ENCODE measurements around the gene MTF2.
"Not testable (repeated sequence)": the region's sequence is repeated elsewhere in the genome, so short reads cannot be mapped to it uniquely, and the experiment has no call there.

MTF2 gene

DNA sequence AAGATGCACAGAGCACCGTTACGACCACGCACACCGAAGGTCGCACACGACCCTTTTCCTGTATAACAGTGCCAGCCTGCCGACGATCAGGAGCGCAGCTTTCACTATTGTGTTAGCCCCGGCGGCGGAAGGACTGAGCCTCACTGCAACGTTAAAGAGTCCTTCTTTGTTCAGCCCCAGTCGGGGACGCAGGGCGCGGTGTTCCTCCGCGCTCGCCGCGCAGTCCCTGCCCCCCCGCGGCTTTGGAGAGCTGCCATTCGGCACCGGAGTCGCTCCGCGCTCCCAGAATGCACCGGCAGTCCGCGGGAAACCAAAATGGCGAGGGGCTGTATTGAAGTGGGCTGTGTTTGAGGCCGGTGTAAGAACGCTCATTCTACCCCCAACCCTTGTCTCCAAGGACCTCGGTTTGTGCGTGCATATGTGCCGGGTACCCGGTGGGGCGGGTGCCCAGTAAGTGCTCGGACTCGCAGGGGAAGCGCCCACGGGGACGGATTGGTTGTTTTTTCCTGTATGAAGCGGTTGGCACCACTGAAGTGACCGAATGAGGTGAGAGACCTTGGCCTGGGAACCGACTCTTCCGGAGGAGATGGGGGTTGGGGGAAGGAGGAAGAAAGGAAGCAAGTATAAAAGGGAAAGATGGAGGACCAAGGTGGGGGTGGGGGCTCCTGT lies at the start of gene MTF2:
TSS of gene MTF2 (plus strand) at position 298 of the 669 bp plus-strand sequence. CDS start at position 542, 244 bp downstream.
- DNase-seq: peak; percentile 97

DNA sequence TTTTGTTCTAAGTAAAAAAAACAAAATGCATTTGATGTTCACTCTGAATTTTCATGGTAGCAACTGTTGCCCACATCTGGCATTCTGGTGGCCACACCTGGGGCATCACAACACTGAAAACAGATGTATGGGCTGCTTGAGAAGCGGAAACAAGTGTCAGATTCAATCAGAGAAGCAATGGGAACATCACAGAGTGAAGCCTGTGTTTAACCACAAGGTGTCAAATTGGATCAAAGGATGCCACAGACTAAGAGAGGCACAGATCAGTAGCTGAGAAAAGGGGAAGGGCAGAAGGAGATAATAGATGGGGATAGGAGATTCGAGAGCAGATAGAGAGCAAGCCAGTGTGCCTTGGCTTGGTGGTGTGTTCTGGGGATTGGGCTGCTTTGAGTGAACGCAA lies 49.8 kb upstream of the MTF2 start:
- DNase-seq: no peak

GRCh38 chr1:93030191-93030590 lies 48.9 kb upstream of the MTF2 start:
- DNase-seq: not testable (repeated sequence)

DNA sequence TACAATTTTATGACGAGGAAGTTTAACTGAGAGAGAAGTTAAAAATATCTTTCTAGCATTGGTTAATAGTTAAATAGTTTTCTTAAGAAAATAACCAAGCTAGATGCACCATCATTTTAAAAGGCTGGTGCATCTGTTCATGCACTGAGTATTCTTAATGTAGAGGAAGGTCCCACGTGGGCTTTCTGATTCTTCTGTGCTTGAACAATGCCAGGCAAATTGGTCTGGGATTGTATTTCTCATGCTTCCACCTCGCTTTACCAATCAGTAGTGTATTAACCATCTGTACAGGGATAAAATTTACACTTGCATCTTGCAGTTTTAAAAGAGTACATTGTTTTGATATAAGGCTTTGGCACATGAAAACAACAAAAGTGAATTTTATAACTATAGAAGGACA lies 47.4 kb upstream of the MTF2 start:
- no peak for DNase-seq

DNA sequence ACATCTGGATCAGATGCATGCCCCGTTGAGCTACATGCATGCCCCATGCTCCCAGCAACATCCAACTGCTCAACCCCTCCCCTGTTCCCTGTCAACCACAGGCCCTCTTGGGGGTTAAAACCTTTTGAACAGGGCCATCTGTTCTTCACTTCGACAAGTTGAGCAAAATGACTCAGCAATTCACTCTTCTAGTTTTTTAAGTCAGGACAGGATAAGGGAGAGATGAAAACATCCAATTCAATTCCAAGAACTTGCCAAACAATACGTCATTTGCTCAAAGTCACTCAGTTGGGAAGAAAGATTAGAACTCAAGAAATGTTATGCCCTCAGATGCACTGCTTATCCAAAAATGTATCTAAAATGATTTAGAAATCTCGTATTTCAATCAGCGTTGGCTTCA lies 46.1 kb upstream of the MTF2 start:
- DNase-seq: no peak

GRCh38 chr1:93033785-93034184 lies 45.3 kb upstream of the MTF2 start:
- DNase-seq: no peak

GRCh38 chr1:93034397-93034796 lies 44.7 kb upstream of the MTF2 start:
- DNase-seq: no peak

GRCh38 chr1:93036672-93037071 lies 42.4 kb upstream of the MTF2 start:
- no peak for DNase-seq

GRCh38 chr1:93042187-93043056 lies 36.7 kb upstream of the MTF2 start:
- peak; percentile 17 for DNase-seq

- DNase-seq: no peak
These were observed 36.0 kb upstream of the MTF2 start for GRCh38 chr1:93043057-93043557.

GRCh38 chr1:93047618-93048017 lies 31.5 kb upstream of the MTF2 start:
- no peak for DNase-seq

GRCh38 chr1:93051961-93052360 lies 27.1 kb upstream of the MTF2 start:
- DNase-seq: no peak

DNA sequence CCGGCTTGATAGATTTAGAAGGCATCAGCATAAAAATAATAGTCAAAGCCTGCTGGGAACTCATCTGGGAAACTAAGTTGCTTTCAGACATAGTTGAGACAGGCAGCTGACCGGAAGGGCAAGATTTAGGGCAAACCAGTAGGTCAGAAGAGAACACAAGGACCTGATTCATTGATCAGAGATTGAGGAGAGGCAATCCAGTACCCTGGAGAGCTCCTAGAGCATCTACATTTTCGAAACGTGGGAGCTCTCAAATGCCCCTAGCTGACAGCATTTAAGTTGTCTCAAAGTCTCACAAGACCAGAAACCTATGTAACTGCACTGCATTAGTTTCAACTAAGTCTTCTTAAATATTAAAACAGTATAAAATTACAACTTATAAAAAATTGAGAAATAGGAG lies 22.9 kb upstream of the MTF2 start:
- no peak for DNase-seq

DNA sequence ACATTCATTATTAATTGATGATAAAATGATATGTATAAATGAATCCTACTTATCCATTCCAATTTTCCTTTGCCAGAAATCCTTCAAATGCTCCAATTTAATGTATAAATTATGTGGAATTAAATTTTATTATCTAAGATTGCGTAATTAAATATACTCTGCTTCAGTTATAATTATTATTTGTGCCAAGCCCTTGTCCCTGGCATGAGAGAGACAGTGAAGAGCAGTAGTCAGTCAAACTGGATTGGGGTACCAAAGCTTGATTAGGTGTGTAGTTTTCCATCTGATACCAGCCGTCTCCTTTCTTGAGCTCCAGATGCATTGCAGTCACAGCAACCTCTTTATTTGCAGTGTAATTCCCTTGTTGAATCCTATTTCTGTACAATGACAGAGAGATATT lies 22.4 kb upstream of the MTF2 start:
- DNase-seq: no peak

- DNase-seq: peak; percentile 53
These were observed 16.9 kb upstream of the MTF2 start for GRCh38 chr1:93061895-93062792.

DNA sequence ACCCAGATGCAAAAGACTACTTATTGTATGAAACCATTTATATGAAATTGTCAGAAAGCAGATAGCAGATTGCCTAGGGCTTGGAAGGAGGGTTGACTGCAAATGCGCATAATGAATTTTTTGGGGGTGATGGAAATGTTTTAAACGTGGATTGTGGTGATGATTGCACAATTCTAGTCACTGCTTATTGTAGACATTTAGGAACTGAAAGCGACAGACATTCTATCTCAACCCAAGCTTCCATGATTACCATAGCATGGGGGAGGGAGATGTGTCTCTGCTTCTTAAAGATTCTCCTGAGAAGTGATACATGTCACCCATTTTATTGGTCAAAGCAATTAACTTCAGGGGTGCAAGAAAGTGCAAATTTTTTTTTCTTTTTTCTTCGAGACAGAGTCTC lies 2.8 kb upstream of the MTF2 start:
- DNase-seq: no peak

DNA sequence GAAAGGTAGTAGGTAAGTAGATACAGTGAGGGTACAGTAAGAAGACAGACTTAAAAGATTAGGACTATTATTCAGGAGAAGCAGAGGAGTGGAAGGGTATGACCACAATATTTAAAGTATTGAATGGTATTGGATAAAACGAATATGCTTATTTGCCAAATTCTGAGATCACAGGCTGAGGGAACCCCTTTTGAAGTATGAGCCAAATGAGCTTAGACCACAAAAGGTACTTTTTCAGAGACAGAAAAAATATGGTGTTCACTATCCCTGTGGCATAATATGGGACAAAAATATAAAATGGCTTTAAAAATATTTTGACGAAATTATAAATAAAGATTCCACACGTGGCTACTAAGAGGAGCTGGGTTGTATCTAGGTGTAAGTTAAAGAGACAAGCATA lies 880 bp upstream of the MTF2 start:
- no peak for DNase-seq

DNA sequence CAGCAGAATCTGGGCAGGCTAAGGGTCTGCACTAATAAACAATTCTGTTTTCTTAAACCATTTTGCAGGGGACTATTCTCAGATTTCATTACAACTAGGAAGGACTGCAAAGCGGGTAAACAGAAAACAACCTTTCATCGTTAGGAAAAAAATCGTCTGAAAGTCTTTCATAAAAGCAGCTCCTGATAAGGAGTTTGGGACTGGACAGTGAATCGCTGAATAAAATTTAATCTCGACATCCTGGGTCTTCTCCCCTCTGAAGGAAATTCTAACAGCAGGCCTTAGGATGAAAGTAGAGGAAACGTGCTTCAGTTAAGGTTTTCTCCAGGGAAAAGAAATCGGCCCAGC lies 471 bp upstream of the MTF2 start:
- no peak for DNase-seq

DNA sequence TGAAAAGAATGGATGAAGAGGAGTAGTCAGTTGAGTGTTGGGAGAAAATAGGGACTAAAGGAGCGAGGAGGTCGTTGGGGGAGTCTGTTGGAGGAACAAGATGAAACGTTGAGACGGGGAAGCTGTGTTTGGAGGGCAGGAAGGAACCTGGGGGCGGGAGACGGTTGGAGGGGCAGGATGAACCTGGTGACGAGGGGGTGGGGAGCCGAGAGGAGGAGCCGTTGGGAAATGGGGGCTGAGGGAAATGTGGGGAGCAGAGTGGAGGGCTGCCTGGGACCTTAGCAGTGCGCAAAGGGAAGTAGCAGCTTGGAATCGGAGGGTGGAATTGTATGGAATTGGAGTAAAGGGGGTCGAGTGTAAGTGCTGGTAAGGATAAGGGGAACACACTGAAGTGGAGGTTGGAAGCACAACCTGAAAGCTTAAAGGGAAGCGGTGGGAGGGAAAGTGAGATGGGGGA lies 630 bp downstream of the MTF2 start:
- peak; percentile 37 for DNase-seq

DNA sequence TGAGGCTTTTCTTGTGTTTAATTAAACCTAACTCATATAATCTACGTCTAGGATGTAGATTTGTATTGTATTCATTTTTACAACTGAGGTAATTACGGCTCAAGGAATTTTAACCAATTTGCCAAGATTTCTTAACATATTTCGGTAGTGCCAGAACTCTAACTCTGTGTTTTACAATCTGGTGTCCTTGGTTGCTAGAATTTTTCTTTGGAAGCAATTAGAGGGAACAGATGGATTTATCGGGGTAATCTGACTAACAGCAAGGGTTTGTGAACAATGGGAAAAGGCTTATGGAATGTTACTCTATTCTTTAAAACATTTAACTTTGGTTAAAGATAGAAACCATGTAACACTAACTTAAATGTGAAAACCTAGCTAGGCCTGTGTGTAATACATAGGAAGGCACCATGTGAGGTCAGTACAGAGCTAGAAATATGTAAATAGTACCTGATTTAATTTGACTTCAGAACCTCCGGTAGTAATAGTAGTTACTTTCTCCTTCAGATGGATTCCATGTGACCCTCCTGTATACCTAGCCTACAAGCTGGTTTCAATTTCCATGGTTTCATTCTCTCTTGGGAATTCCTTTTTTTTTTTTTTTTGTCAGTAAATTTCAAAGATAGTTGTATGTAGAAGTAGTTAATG lies 1.2 kb downstream of the MTF2 start:
- no peak for DNase-seq

DNA sequence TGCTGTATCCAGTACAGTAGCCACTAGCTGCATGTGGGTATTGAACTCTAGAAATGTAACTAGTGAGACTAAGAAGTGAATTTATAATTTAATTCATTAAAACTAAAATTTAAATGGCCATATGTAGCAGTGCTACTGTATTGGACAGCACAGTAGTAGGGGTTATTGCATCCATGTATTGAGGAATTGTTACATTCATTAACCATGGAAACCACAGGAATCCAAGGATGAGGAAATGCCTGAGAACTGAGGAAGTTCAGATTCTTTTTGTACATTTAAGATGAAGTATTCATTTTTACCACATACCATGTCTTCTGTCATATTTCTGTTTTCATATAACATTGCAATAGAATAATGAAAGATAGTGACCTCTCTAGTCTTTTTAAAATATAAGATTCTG lies 2.6 kb downstream of the MTF2 start:
- DNase-seq: no peak

DNA sequence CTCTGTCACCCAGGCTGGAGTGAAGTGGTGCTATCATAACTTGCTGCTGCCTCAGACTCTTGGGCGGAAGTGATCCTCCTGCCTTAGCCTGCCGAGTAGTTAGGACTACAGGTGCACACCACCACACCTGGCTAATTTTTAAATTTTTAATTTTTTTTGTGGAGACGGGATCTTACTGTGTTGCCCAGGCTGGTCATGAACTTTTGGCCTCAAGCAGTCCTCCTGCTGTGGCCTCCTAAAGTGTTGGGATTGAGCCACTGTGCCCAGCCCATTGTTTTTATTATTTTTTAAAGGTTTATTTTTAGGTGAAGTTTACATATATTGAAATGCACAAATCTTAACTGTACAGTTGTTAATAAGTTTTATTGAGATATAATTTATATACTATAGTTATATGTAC lies 3.2 kb downstream of the MTF2 start:
- no peak for DNase-seq

GRCh38 chr1:93083979-93084378 lies 4.9 kb downstream of the MTF2 start:
- DNase-seq: no peak

All from activated CD4-positive, alpha-beta T cell treated with anti-CD3 and anti-CD28 coated beads for 48 hours (primary cell).